ENCODE measurements around the gene RBM6. TPM values are rescaled to one million over a fixed set of nuclear protein-coding genes. Genes with fewer than 3 reads are reported as not detected.

RBM6 gene
- polyA plus RNA-seq, 1 experiment = 62.8 TPM

DNA sequence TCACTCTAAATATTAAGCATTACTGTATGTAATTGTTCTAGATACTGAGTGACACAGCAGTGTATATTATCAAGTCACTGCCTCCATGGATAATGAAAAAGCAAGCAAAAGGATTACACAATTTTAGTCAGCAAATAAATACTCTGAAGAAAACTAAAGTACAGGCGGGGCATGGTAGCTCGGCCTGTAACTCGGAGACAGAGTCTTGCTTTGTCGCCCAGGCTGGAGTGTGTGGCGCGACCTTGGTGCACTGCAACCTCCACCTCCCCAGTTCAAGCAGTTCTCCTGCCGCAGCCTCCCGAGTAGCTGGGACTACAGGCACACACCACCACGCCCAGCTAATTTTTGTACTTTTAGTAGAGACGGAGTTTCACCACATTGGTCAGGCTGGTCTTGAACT is 32.7 kb downstream of the RBM6 start:
- H3K4me3 ChIP-seq (ENCODE audit: low read depth, low read length) = no peak overlapping the region
- TF ChIP-seq, protein P1, sequence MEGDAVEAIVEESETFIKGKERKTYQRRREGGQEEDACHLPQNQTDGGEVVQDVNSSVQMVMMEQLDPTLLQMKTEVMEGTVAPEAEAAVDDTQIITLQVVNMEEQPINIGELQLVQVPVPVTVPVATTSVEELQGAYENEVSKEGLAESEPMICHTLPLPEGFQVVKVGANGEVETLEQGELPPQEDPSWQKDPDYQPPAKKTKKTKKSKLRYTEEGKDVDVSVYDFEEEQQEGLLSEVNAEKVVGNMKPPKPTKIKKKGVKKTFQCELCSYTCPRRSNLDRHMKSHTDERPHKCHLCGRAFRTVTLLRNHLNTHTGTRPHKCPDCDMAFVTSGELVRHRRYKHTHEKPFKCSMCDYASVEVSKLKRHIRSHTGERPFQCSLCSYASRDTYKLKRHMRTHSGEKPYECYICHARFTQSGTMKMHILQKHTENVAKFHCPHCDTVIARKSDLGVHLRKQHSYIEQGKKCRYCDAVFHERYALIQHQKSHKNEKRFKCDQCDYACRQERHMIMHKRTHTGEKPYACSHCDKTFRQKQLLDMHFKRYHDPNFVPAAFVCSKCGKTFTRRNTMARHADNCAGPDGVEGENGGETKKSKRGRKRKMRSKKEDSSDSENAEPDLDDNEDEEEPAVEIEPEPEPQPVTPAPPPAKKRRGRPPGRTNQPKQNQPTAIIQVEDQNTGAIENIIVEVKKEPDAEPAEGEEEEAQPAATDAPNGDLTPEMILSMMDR (IDR thresholded peaks at IDR 0.05; ENCODE audit: low read depth, low read length) = no peak
- no peaks in the 10 kb centered on the region for H3K27me3 ChIP-seq (ENCODE audit: control insufficient read depth, insufficient read depth, low read length)
- H3K9me3 ChIP-seq (ENCODE audit: control insufficient read depth, insufficient read depth, low read length) = no peaks in the 10 kb centered on the region
- DNase-seq (ENCODE audit: low read depth, low spot score) = no peak
- ChIA-PET CTCF (no interaction called here), POLR2A (interaction anchor here (0.6 to 1.0 kb wide), 2 partner anchors 23 to 45 kb away, joined by 4 to 13 read pairs; no protein-coding TSS in a partner anchor)
- H3K27ac ChIP-seq (ENCODE audit: low read depth, low read length) = peak overlapping the region; percentile 70

DNA sequence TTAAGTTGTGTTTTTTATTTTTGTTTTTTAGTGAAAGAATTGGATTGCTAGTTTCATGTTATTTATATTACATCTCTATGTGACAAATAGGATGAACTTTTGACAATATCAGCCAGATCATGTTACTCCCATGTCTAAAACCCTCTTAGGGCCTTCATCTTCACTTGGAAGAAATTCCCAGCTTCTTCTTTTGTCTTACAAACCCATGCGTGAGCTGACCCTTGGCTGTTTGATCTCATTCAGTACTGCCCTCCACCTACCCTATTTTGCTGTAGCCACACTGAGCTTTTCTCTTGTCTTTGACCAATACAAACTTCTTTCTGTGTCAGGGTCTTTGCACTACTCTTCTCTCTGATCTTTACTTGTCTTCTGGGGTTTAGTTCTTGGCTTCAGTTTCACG is 37.0 kb downstream of the RBM6 start:
- no peak for DNase-seq (ENCODE audit: low read depth, low spot score)
- TF ChIP-seq, protein P1 (IDR thresholded peaks at IDR 0.05; ENCODE audit: low read depth, low read length) = no peak
- ChIA-PET POLR2A (no interaction called here), CTCF (no interaction called here)
- Histone ChIP-seq H3K4me3 (ENCODE audit: low read depth, low read length) (no peak overlapping the region), H3K27ac (ENCODE audit: low read depth, low read length) (no peak overlapping the region), H3K9me3 (ENCODE audit: control insufficient read depth, insufficient read depth, low read length) (no peaks in the 10 kb centered on the region), H3K27me3 (ENCODE audit: control insufficient read depth, insufficient read depth, low read length) (no peaks in the 10 kb centered on the region)

DNA sequence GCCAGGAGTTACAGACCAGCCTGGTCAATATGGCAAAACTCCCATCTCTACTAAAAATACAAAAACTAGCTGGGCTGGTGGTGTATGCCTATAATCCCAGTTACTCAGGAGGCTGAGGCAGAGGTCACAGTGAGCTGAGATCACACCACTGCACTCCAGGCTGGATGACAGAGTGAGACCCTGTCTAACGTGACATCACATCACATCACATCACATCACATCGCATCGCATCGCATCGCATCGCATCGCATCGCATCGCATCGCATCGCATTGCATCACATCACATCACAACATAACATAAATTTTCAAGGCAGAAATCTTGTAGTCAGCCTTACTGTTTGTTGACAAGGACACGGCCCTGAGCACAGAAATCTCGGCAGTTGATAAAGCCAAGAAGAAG is 44.4 kb downstream of the RBM6 start:
- ChIA-PET POLR2A (no interaction called here), CTCF (interaction anchor here (0.6 kb wide), 2 partner anchors 24 to 225 kb away, joined by 3 read pairs; no protein-coding TSS in a partner anchor)

DNA sequence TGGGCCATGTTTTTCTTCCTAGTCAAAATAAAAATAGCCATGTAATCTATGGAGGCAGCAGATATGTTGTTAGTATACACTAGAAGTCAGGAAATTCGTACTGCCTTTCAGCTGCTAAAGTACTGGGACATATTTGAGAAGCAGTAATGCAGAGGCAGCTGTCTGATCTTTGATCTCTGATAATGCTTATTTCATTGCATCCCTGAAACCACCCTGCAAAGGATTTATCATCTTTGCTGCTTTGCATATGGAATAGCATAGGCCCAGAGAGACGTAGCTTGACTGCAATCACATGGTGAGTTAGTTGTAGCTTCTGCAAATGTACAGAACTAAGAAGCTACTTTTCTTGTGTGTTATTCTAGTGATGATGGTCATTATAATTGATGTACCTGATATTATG is 52.4 kb downstream of the RBM6 start:
- TF ChIP-seq, protein P1 (IDR thresholded peaks at IDR 0.05; ENCODE audit: low read depth, low read length) = no peak
- Histone ChIP-seq H3K27ac (ENCODE audit: low read depth, low read length) (no peak overlapping the region), H3K27me3 (ENCODE audit: control insufficient read depth, insufficient read depth, low read length) (no peaks in the 10 kb centered on the region), H3K4me3 (ENCODE audit: low read depth, low read length) (no peak overlapping the region), H3K9me3 (ENCODE audit: control insufficient read depth, insufficient read depth, low read length) (no peaks in the 10 kb centered on the region)
- ChIA-PET POLR2A (interaction anchor here (1.5 kb wide), 1 partner anchor 52 kb away, joined by 4 read pairs; the partner anchor contains the start of gene RBM6), CTCF (no interaction called here)
- DNase-seq (ENCODE audit: low read depth, low spot score) = no peak

More for the DNA sequence above, 44.4 kb downstream of the RBM6 start:
- TF ChIP-seq, protein P1 (IDR thresholded peaks at IDR 0.05; ENCODE audit: low read depth, low read length) = no peak
- no peaks in the 10 kb centered on the region for H3K9me3 ChIP-seq (ENCODE audit: control insufficient read depth, insufficient read depth, low read length)
- no peak overlapping the region for H3K27ac ChIP-seq (ENCODE audit: low read depth, low read length)
- no peaks in the 10 kb centered on the region for H3K27me3 ChIP-seq (ENCODE audit: control insufficient read depth, insufficient read depth, low read length)
- no peak overlapping the region for H3K4me3 ChIP-seq (ENCODE audit: low read depth, low read length)
- no peak for DNase-seq (ENCODE audit: low read depth, low spot score)

DNA sequence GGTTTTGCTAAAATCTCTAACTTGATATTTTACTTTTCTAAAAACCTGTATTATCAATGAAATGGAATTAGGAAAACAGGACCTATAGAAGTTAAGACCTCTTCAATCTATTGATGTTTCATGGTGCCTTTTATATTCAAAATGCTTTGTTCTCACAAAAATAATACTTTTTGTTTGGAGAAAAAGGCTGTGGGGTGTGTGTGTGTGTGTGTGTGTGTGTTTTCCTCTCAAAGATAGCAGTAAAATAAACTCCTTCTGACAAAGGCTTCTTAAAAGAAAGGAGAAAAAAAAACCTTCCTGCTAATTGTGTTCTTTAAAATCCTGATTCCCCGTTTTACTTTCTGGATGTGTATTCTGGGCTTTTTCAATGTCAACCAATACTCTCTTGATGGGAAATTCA is 54.5 kb downstream of the RBM6 start:
- H3K27me3 ChIP-seq (ENCODE audit: control insufficient read depth, insufficient read depth, low read length) = no peaks in the 10 kb centered on the region
- DNase-seq (ENCODE audit: low read depth, low spot score) = no peak
- ChIA-PET CTCF (no interaction called here), POLR2A (no interaction called here)
- no peaks in the 10 kb centered on the region for H3K9me3 ChIP-seq (ENCODE audit: control insufficient read depth, insufficient read depth, low read length)
- TF ChIP-seq, protein P1 (IDR thresholded peaks at IDR 0.05; ENCODE audit: low read depth, low read length) = no peak
- no peak overlapping the region for H3K4me3 ChIP-seq (ENCODE audit: low read depth, low read length)
- H3K27ac ChIP-seq (ENCODE audit: low read depth, low read length) = no peak overlapping the region

All from AG04450 (cell line).